GM19372 (cell line): ENCODE results near the gene TPTE2.
"Not testable (repeated sequence)": the region's sequence is repeated elsewhere in the genome, so short reads cannot be mapped to it uniquely, and the experiment has no call there.

ENCODE experiments used
- ATAC-seq: cut with Tn5 transposase; IDR thresholded peaks from one replicate; pipeline ENCODE4 v1.9.1; 2021; ENCODE audit warnings: mild to moderate bottlenecking, low read depth, moderate library complexity; ENCODE audit not compliant: unreplicated experiment

TPTE2 gene

DNA sequence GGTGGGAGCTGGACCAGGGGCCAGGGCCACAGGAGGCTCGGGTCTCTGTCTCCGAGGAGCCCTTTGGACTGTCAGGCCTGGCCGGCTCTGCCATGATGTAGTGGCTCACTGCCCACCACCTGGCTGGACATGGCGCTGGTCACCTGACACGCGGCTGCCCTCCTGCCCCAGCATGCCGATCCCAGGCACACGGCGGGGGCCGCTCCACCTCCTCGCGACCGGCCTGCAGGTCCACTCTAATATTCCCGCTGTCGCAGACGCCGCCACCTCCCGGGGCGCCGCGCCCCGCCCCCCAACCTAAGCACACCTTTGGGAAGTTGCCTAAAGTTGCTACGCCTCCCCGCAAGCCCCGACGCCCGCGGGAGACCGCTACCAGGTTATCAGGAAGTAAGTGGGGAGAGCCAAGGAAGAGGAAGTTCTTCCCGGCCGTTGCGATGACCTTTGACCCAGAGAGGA is at the start of gene TPTE2:
Gene TPTE2, minus strand, starts transcription at position 406 of the 456 bp plus-strand sequence. CDS start 58,298 bp downstream, outside the sequence.
- ATAC-seq, result not testable (repeated sequence)

DNA sequence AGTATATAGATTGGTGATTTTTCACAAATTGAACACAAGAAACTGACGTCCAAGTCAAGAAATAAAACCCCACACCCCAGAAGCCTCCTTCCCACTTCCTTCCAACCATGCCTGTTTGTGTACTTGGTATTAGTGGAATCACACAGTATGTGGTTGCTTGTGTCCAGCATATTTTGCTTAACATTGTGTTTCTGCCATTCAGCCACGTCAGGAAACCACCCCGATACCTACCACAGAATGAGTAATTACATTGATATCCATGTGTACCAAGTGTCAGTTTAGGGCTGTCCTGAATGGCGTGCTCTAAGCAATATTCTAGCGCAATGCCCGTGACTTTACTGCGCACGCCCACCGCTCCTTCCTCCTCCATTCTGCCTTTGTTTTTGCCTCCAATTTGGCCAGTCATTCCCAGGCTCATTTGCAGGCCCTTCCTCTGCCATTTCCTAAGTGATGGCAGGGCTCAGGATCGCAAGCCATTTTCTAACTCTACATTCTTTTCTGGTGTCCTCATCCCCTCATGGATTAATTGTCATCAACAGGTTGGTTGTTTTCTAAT is 46.3 kb upstream of the TPTE2 start:
- ATAC-seq, result no peak

- no peak for ATAC-seq
Observed at GRCh38 chr13:19606737-19607136, 45.4 kb upstream of the TPTE2 start.

GRCh38 chr13:19606152-19606551 is 44.8 kb upstream of the TPTE2 start:
- no peak for ATAC-seq

GRCh38 chr13:19605161-19605955 is 44.0 kb upstream of the TPTE2 start:
- ATAC-seq, result no peak

- ATAC-seq, result no peak
Observed at GRCh38 chr13:19604306-19604705, 43.0 kb upstream of the TPTE2 start.

GRCh38 chr13:19601749-19602725 is 40.7 kb upstream of the TPTE2 start:
- ATAC-seq, result peak; percentile 83

GRCh38 chr13:19597523-19597922 is 36.2 kb upstream of the TPTE2 start:
- ATAC-seq, result no peak

GRCh38 chr13:19596960-19597361 is 35.6 kb upstream of the TPTE2 start:
- no peak for ATAC-seq

GRCh38 chr13:19596086-19596485 is 34.8 kb upstream of the TPTE2 start:
- ATAC-seq, result no peak

- no peak for ATAC-seq
Observed at GRCh38 chr13:19592657-19593180, 31.4 kb upstream of the TPTE2 start.

DNA sequence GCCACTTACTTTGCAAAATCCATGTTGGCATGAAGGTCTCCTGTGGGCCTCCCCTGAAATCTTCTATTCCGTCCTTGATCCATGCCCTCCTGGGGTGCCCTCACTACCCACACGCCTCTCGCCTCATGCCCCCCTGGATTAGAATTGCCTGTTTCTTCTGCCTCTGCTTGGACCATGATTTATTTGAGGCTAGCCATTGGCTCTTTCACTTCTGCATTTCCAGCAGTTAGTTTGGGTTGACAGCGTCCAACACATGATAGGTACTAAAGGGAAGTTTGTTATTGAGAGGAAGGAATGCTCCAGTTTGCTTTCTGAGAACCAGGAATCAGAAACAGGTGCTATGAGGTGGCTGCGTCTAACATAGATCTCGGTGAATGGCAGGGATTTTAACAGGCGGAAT is 30.5 kb upstream of the TPTE2 start:
- ATAC-seq, result no peak

DNA sequence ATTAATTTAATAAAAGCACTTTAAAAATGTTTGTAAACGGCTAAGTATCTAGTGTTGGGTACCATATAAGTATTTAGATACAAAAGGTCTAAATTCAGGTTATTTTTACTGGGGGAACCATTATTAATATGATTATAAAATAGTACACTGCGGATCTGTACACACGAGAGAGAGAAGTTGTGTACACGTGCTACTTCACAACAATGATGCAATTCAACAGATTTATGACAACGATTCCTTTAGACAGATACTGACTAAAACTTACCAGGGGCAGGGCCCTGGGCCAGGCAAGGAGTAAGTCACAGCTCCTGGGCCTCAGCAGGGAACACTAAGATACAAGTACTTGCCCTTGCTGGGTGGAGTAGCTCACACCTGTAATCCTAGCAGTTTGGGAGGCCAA is 29.1 kb upstream of the TPTE2 start:
- no peak for ATAC-seq

DNA sequence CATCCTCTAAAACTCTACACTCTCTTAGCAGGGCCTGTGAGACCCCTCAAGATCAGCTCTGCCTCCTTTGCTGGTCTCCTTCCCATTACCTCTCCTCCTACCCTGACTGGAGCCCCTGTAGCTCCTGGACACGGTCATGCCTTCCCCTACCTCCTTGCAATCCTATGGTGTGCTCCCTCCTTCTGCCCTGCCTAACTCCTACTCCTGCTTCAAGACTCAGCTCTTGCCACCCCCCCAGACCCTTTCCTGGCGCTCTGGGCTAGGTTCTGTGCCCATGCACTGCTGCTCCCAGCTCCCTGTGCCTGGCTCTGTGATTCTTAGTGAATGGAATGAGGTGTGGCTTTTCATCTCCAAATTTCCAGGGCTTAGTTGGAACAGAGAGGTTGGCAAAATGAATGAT is 28.0 kb upstream of the TPTE2 start:
- ATAC-seq, result no peak

GRCh38 chr13:19587635-19588300 is 26.4 kb upstream of the TPTE2 start:
- peak; percentile 68 for ATAC-seq

- ATAC-seq, result peak; percentile 73
Observed at GRCh38 chr13:19586904-19587634, 25.7 kb upstream of the TPTE2 start.

DNA sequence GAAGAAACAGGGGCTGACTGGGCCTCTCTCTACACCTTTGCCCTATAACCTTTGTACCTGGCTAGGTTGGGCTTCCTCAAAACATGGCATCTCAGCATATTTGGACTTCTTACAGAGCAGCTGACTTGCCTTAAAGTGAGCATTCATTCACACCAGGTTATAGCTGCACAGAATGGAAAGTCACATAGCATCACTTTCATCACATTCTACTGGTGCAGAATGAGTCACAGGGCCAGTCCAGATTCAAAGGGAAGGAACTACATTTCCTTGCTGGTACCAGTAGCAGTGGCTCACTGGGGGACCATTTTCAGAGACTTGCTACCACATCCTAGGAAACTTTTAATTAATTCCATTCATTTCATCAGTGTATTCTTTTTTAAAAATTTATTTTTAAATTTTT is 20.3 kb upstream of the TPTE2 start:
- ATAC-seq, result no peak

GRCh38 chr13:19575230-19575629 is 13.9 kb upstream of the TPTE2 start:
- ATAC-seq, result no peak

GRCh38 chr13:19573120-19573716 is 11.9 kb upstream of the TPTE2 start:
- no peak for ATAC-seq
